ENCODE data around the gene FPR3.

FPR3 gene

GRCh38 chr19:51784922-51785690 is 9.9 kb upstream of the FPR3 start:
- no peak for DNase-seq (ENCODE audit: insufficient read length, low spot score)
- no peak for FAIRE-seq
- TF ChIP-seq CTCF (IDR thresholded peaks at IDR 0.05; ENCODE audit: insufficient read depth, missing control alignments): no peak

DNA sequence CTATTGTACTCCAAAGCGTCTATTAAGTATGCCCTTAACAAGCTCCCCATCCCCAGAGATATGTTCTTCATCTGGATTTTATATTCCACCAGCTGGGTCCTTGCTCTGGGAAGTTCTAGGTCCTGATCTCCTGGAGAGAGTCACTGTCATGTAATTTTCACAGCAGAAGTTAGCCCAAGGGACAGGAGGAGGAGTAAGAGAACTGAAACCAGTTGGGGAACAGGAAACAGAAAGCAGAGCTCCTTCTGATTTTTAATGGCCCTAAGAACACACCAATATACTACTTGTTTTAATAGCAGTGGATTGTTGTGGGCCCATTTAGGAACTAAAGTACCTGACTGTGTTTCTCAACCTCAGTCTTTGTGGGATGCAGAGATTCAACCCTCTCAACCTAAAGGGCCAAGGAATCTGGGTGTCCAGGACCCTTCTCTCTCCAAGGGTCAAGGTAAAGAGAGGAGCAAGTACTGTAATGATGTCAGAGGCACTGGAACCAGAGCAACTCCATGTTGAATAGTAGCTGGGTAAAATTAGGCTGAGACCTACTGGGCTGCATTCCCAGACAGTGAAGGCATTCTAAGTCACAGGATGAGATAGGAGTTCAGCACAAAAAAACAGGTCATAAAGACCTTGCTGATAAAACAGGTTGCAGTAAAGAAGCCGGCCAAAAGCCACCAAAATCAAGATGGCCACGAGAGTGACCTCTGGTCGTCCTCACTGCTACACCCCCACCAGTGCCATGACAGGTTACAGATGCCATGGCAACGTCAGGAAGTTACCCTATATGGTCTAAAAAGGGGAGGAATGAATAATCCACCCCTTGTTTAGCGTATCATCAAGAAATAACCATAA is 8.1 kb upstream of the FPR3 start:
- no peak for DNase-seq (ENCODE audit: insufficient read length, low spot score)
- no peak for FAIRE-seq
- TF ChIP-seq CTCF (IDR thresholded peaks at IDR 0.05; ENCODE audit: insufficient read depth, missing control alignments): no peak

DNA sequence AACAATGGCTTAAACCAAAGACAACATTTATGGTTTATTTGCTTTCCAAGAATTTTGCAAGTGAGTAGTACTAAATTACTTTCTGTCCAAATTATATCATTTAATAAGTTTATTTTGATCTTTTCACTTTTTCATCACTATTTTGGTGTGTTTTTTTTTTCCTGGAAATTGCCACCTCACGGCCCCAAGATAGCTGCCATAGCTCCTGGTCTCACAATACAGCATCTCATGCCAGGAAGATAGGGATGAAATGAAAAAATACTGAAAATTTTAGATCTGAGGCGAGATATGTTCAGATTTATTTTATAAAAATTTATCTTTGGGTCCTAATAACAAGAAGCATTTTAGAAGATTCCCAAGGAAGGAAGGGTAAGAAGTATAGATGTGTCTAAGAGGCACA is 6.9 kb upstream of the FPR3 start:
- no peak for TF ChIP-seq CTCF (IDR thresholded peaks at IDR 0.05; ENCODE audit: insufficient read depth, missing control alignments)
- no peak for FAIRE-seq
- no peak for DNase-seq (ENCODE audit: insufficient read length, low spot score)

- FAIRE-seq: no peak
- no peak for DNase-seq (ENCODE audit: insufficient read length, low spot score)
- no peak for TF ChIP-seq CTCF (IDR thresholded peaks at IDR 0.05; ENCODE audit: insufficient read depth, missing control alignments)
Measured at GRCh38 chr19:51789061-51789795, 5.7 kb upstream of the FPR3 start.

DNA sequence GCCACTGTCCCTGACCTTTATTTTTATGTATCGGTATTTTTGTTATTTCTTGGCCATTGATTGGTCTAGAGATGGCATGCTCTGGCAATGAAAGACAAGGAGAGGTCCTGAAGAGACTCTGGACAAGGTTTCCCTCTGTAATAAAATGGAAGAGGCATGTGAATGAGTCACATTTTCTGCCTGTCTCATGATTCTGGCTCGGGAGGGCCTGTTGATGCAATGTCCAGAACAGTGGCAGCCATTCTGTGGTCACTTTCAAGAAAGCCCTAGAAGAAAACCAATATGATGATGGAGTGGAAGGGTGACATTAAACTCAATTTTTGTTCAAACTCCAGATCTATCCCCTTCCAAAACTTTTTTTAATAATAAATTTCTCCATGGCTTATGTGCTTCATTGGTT is 2.0 kb upstream of the FPR3 start:
- FAIRE-seq (no peak), DNase-seq (ENCODE audit: insufficient read length, low spot score) (no peak)
- TF ChIP-seq CTCF (IDR thresholded peaks at IDR 0.05; ENCODE audit: insufficient read depth, missing control alignments): no peak

DNA sequence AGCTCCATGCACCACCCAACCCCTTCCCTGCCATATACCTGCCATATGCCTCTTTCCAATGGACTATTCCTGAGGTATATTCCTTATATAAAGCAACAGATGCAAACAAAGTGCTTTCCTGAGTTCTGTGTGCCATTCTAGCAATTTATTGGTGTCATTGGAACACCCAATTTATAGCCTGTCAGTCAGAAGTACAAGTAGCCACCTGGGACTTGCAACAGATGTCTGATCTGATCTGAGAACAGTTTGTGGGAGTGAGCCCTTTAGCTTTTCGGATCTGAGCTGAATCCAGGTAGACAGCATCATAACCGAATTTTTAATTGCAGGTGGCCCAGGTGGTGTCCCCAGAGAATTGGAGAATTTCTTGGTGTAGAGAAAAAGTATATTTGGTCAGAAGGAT is 963 bp upstream of the FPR3 start:
- TF ChIP-seq CTCF (IDR thresholded peaks at IDR 0.05; ENCODE audit: insufficient read depth, missing control alignments): no peak
- FAIRE-seq: no peak

More for the DNA sequence above, 963 bp upstream of the FPR3 start:
- DNase-seq (ENCODE audit: insufficient read length, low spot score): no peak
